NCI-H345 treated with DMSO at 0.1 percent for 48 hours (cell line): ENCODE measurements around the gene RNF31.

ENCODE experiments used
- DNase-seq: peaks from one replicate; lab custom pipeline; 2025; ENCODE audit not compliant: unreplicated experiment; lab: John Stamatoyannopoulos, UW

RNF31 gene

DNA sequence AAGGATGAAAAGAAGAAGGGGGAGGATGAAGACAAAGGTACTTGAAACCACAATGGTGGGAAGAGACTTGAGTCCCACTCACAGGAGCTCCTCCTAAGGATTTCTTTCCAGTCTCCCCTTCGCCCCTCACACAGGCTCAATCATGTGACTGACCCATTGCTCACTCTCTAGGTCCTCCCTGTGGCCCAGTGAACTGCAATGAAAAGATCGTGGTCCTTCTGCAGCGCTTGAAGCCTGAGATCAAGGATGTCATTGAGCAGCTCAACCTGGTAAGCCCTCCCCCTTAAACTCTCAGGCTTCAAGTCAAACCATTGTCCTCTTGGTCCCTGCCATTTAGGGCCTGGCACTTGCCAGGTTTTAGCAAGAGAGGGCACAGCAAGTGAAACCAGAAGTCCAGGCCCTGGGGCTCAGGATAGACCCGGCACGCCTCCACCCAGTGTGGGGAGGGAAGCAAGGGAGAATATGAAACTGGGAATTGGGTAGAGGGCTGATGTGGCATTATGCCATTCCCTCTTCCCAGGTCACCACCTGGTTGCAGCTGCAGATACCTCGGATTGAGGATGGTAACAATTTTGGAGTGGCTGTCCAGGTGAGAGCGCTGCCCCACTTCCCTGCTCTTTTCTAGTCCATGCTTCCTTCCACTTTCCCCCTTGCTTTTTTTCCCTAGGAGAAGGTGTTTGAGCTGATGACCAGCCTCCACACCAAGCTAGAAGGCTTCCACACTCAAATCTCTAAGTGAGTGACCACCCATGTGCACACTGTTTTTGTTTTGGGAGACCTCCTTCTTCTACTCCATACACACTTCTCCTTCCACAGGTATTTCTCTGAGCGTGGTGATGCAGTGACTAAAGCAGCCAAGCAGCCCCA, 9.5 kb upstream of the RNF31 start:
- DNase-seq = no peak

GRCh38 chr14:24138396-24139271, 8.7 kb upstream of the RNF31 start:
- no peak for DNase-seq

- no peak for DNase-seq
Observed at GRCh38 chr14:24139272-24139934, 7.9 kb upstream of the RNF31 start.

GRCh38 chr14:24141097-24141880, 6.0 kb upstream of the RNF31 start, which contains the start of gene EMC9:
TSS of gene EMC9 (minus strand) at chr14:24141591. CDS start at chr14:24141304, 287 bp downstream.
- peak; percentile 99 for DNase-seq

DNA sequence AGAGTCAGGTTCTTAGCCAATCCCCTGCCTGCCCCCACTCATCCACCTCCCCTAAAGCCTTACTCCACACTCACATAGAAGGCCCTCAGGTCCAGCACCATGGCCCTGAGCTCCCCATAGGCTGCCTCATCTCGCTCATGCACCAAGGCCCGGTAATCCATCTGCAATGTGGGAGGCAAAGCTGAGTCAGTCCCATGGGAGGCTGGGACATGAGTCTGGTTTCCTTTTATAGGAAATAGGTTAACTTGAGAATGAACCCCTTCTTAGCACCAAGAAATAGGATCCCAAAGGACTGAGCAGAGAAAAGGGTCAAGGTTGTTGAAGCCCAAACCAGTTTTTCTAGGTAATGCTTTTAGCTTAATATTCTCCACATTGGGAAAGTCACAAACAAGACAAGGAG, 3.8 kb upstream of the RNF31 start:
- DNase-seq = no peak

GRCh38 chr14:24144451-24144850, 2.8 kb upstream of the RNF31 start:
- DNase-seq = no peak

DNA sequence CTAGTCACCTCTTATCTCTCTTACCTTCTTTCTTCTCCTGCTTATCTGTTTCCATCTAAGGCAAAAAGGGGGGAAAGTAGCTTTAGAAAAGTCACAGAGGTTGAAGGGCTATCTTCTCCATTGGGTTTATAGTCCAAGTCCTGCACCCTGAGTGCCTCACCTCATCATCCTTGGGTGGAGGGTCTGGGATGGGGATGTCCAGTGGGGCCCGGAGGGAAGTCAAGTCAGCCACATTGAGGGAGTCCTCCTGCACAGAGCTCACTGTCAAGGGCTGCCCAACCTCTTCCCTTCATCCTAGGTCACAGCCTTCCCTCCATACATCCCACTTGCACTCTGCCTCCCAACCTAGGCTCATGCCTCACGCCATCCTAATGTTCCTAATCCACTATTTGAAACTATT, 2.1 kb upstream of the RNF31 start:
- no peak for DNase-seq

DNA sequence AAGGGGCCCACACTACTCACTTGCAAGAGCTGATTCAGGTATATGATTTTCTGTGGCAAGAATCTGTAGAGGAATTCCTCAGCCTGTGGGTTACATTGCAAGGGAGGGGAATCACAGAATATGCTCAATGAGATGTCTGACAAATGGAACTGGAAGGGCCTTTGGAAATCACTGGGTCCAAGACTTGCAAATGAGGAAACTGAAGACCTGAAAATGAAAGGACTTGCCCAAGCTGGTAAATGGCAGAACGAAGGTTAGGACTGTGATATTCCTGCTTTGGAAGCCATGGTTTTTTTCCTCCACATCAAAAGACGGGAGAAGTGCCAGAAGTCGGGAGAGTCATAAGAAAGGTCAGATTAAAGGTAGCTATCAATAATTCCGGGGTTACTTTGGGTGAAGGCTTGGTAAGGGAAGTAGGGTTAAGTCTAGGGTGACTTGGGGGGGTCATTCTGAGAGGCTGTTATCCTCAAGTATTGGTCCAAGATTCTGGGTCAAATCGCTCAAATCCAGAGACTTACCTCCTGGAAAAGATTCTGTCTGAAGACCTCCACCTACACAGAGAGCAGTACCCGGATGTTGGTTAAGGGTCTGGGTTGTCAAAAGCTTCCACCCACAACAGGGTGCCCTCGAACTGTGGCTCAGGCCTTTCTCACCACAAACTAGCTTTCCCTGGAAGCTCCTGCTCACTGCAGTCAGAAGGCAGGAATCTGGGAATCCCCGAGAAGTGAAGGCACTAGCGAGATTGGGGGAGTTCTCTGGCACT, 1.4 kb upstream of the RNF31 start:
- DNase-seq = no peak

DNA sequence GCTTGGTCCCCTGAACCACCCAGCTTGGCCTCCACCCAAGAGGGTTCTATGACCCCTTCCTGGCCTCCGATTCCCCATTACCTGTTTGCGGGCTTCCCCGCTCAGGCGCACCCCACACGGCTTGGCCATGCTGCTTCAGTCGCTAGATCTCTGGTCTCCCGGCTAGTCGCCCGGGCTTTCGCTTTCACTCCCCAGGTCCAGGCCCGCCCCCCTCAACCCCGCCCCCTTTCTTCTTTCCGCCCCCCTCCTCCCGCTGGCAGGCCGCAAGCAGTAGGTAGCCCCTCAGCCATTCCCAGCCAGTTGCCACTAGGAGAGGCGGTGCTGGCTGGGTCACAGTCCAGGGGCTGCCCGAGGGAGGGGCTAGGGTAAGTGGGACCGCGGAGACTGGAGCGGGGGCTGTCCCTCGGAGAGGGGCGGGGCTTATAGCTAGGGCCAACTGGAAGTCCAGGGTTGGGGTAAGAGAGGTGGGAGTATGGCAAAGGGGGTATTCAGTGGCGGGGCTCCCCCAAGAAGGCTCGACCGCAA, 783 bp upstream of the RNF31 start, which contains the start of gene PSME2:
Gene PSME2 (minus strand): TSS at position 158 of the 525 bp plus-strand sequence. CDS start 29 bp downstream, at position 129.
- DNase-seq = peak; percentile 88

- no peak for DNase-seq
Observed at GRCh38 chr14:24147761-24148428, 597 bp downstream of the RNF31 start.

DNA sequence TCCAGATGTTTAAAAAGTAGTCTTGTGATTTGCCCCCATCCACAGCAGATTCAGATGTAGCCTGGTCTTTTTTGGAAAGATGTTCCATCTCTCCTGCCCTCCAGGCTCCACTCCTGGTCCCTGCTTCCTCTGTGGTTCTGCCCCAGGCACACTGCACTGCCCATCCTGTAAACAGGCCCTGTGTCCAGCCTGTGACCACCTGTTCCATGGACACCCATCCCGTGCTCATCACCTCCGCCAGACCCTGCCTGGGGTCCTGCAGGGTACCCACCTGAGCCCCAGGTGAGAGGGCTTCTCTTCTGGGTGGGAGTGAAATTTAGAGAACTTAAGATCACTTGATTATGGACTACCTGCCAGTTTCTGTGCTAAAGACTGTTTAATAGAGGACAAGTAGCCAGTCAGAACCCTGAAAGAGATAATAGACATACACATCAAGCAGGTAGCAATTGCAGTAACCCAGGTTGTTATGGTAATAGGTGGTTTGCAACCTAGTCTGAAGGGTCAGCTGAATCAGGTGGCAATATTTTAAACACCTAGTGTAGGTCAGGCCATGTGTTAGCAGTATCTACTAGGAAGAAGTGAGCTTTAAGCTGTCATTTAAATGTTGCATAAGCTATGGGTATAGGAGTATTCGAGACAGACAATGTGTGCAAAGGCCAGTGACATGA, 2.1 kb downstream of the RNF31 start:
- no peak for DNase-seq

- no peak for DNase-seq
Observed at GRCh38 chr14:24150061-24150460, 2.8 kb downstream of the RNF31 start.

DNA sequence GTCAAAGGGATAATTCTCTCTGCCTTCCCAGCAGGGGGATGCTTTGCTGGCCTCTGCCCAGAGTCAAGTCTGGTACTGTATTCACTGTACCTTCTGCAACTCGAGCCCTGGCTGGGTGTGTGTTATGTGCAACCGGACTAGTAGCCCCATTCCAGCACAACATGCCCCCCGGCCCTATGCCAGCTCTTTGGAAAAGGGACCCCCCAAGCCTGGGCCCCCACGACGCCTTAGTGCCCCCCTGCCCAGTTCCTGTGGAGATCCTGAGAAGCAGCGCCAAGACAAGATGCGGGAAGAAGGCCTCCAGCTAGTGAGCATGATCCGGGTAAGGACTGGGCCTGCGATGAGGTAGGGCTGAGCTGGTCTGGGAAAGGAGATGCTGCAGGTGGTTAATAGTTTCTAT, 3.3 kb downstream of the RNF31 start:
- no peak for DNase-seq

DNA sequence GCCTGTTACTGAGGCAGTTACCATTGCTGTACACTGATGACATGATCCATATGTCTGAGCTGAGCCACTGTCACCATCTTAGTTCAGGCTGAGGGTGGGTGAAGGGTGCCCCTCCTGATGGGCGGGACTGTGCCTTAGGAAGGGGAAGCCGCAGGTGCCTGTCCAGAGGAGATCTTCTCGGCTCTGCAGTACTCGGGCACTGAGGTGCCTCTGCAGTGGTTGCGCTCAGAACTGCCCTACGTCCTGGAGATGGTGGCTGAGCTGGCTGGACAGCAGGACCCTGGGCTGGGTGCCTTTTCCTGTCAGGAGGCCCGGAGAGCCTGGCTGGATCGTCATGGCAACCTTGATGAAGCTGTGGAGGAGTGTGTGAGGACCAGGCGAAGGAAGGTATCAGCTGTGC, 3.7 kb downstream of the RNF31 start:
- DNase-seq = no peak

DNA sequence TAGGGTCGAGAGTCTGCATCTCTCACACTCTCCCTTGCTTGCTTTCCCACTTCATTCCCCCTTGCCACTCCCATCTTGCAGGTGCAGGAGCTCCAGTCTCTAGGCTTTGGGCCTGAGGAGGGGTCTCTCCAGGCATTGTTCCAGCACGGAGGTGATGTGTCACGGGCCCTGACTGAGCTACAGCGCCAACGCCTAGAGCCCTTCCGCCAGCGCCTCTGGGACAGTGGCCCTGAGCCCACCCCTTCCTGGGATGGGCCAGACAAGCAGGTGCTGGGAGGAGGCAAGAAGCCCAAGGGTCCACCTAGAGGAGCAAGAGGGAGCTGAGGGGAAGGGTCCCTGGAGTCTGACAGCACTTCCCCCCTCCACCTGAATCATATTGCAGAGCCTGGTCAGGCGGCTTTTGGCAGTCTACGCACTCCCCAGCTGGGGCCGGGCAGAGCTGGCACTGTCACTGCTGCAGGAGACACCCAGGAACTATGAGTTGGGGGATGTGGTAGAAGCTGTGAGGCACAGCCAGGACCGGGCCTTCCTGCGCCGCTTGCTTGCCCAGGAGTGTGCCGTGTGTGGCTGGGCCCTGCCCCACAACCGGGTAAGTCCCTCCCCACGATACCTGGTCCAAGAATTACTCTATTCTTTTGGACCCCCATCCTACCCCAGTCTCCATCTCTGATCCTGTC, 4.2 kb downstream of the RNF31 start:
- no peak for DNase-seq

- DNase-seq = no peak
Observed at GRCh38 chr14:24155100-24155499, 7.8 kb downstream of the RNF31 start.

DNA sequence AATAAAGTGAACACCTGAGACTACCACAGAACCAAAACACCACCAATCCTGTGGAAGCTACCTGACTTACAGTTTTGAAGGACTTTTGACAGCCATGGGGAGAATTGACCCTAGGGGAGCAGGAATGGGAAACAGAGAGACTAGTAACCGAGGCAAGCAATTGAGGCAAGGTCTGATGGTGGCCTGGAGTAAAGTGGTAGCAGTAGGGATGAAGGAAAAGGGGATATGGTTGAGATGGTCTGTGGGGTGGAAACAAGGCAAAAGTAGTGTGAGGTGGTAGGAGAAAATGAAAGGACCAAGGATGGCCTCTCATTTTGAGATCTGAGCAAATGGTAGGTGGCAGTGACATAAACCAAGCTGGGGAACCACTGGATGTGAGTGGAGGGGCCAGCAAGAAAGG, 9.5 kb downstream of the RNF31 start:
- no peak for DNase-seq

- DNase-seq = no peak
Observed at GRCh38 chr14:24157331-24157730, 10.0 kb downstream of the RNF31 start.
